Glutamatergic neuron (in vitro differentiated cells): ENCODE data around the gene KCNQ1. TPM values are rescaled to one million over a fixed set of nuclear protein-coding genes. Genes with fewer than 3 reads are reported as not detected.
A peak's percentile ranks its signal among the peaks of the same experiment; 100 is the strongest.

ENCODE experiments used
- DNase-seq: peaks from one replicate; pipeline ENCODE4 v3.0.0; 2022
- H3K27ac Mint-ChIP-seq: one replicate; pipeline ENCODE4 v1.8.0; 2020; ENCODE audit warnings: mild to moderate bottlenecking, mixed read lengths, inconsistent platforms; ENCODE audit not compliant: unreplicated experiment
- H3K27me3 Mint-ChIP-seq: one replicate; pipeline ENCODE4 v1.8.0; 2020; ENCODE audit warnings: mild to moderate bottlenecking, moderate library complexity, mixed read lengths, inconsistent platforms; ENCODE audit not compliant: unreplicated experiment
- H3K36me3 Mint-ChIP-seq: one replicate; pipeline ENCODE4 v1.8.0; 2020; ENCODE audit warnings: mild to moderate bottlenecking, mixed read lengths, inconsistent platforms; ENCODE audit not compliant: unreplicated experiment
- H3K4me1 Mint-ChIP-seq: one replicate; pipeline ENCODE4 v1.8.0; 2020; ENCODE audit warnings: mild to moderate bottlenecking, low read depth, mixed read lengths, inconsistent platforms; ENCODE audit not compliant: unreplicated experiment
- H3K4me3 Mint-ChIP-seq: one replicate; pipeline ENCODE4 v1.8.0; 2020; ENCODE audit warnings: mild to moderate bottlenecking, mixed read lengths, inconsistent platforms; ENCODE audit not compliant: unreplicated experiment
- H3K9me3 Mint-ChIP-seq: one replicate; pipeline ENCODE4 v1.8.0; 2020; ENCODE audit warnings: mild to moderate bottlenecking, moderate library complexity, mixed read lengths, inconsistent platforms; ENCODE audit not compliant: unreplicated experiment
- total RNA-seq: library from RNA; stranded (reverse); fragmentation: NEBNext Ultra II Directional; extraction: Animal tissue kit (Norgen Biotek cat#: 25700); gene quantifications from one replicate; pipeline ENCODE4 v1.2.1, GENCODE V29; 2021; ENCODE audit not compliant: unreplicated experiment
- TF ChIP-seq, protein P1 (sequence below): fragments of 200-600 bp; sonication (generic); IDR thresholded peaks from one replicate; pipeline ENCODE4 v1.5.0; 2021; ENCODE audit not compliant: partially characterized antibody, unreplicated experiment

The KCNQ1 gene
- total RNA-seq, 1 donor from 2014 or later = 0.44 TPM

DNA sequence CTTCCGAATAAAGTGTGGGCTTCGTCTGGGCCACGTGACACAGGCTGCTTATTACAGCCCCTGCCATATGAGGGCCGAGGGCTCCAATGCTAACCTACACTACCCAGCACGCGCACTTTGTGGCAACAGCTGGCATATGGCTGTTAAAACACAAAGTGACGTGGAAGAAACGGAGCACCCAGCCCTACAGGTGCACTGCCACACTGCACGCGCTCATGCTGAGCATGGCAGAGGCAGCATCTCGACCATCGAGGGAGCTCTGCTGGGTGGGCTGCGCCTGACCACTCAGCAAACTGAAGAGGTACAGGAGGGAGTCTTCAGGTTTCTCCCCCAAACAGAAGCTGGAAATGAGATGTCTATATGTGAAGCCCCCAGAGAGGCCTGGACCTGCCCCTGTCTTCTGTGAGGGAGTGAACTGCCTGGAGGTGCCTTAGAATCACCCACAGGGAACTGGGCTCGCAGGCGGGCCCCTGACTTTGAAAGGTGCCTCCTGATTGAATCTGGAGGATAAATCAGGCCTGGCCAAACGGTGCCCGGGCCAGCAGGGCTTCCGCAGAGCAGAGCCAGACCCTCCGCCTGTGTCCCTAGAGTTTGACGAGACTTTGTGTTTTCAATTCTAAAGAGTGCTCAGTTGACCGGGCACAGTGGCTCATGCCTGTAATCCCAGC is 26.0 kb upstream of the KCNQ1 start:
- TF ChIP-seq, protein P1, sequence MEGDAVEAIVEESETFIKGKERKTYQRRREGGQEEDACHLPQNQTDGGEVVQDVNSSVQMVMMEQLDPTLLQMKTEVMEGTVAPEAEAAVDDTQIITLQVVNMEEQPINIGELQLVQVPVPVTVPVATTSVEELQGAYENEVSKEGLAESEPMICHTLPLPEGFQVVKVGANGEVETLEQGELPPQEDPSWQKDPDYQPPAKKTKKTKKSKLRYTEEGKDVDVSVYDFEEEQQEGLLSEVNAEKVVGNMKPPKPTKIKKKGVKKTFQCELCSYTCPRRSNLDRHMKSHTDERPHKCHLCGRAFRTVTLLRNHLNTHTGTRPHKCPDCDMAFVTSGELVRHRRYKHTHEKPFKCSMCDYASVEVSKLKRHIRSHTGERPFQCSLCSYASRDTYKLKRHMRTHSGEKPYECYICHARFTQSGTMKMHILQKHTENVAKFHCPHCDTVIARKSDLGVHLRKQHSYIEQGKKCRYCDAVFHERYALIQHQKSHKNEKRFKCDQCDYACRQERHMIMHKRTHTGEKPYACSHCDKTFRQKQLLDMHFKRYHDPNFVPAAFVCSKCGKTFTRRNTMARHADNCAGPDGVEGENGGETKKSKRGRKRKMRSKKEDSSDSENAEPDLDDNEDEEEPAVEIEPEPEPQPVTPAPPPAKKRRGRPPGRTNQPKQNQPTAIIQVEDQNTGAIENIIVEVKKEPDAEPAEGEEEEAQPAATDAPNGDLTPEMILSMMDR = no peak
- H3K4me1 Mint-ChIP-seq = no peaks in the 10 kb centered on the region
- peaks cover 2% of the 10 kb centered on the region for H3K27me3 Mint-ChIP-seq
- peaks cover 3% of the 10 kb centered on the region for H3K9me3 Mint-ChIP-seq
- H3K27ac Mint-ChIP-seq = no peak overlapping the region
- no peak for DNase-seq
- no peak overlapping the region for H3K4me3 Mint-ChIP-seq
- H3K36me3 Mint-ChIP-seq = no peaks in the 10 kb centered on the region

DNA sequence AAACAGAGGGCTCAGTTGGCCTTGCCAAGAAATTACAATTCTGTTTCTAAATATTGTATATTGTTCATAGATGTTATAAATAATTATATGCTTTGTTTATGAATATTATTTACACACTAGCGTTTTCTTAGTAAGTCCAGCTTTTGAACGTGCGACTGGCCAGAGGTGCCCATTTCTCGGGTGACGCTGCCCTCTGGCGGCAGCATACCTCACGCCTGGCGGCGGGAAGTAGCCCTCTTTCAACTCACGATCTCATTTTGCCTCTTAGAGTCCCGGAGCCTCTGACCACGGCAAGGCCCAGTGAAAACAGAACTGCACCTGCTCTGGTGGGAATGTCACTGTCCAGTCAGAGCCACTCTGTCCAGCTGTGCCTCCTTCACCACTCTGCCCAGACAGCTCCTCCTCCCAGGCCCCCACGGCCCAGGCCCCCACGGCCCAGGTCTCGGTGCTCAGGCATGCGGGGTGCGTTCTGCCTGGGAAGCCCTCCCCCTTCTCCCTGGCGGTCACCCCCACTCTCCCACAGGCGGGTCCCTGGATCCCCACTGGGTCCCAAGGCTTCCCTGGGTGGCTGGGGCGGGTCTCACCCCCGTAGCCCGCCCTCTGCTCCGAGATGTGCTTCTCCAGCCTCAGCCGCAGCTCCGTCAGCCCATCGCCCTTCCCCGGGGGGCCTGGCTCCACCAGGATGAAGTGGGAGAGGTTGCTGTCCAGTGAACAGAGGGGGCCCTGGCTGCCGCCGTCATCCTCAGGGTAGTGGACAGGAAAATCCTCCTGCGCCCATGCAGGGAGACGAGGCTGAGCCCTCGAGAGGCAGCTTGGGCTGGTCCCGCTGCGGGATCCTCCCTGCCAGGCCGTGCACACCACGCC is 24.9 kb upstream of the KCNQ1 start:
- TF ChIP-seq, protein P1 = peak; percentile 74
- Mint-ChIP-seq H3K4me1 (no peaks in the 10 kb centered on the region), H3K4me3 (no peak overlapping the region), H3K9me3 (peaks cover 5% of the 10 kb centered on the region), H3K36me3 (no peaks in the 10 kb centered on the region), H3K27ac (no peak overlapping the region), H3K27me3 (peaks cover 2% of the 10 kb centered on the region)
- peak; percentile 87 for DNase-seq

DNA sequence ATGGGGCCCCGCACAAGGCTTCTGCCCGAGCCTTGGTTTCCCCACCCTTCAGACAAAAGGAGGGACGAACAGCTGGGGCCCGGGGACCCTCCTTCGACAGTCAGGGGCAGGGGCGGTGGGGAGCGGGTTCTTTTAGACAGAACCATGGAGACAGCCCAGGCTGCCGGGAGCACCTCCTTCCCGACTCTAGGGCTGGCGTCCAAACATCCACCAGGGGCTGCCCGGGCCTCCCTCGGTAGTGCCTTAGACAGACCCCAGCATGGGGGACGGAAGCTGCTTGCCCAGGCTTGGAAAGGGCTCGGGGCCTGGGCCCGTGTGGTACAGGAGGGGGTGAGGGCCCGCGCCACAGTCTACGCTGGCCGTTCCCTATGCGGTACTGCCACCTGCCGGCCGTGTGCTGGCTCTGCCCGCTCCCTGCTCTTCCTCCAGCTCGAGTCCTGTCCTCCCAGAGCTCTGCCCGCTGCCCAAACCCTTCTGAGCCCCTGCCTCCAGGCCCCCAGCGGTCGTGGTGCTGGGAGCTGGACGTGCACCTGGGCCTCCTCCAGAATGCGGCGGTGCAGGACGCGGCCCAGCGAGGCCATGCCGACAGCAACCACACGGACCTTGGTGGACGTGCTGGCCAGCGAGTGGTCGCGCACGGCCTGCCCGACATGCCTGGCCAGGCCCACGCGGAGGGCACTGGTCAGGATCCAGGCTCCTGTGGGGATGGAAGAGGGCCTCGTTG is 24.1 kb upstream of the KCNQ1 start:
- DNase-seq = peak; percentile 80
- Mint-ChIP-seq H3K27ac (no peak overlapping the region), H3K4me1 (no peaks in the 10 kb centered on the region), H3K27me3 (peaks cover 2% of the 10 kb centered on the region), H3K4me3 (no peak overlapping the region), H3K36me3 (no peaks in the 10 kb centered on the region), H3K9me3 (peaks cover 5% of the 10 kb centered on the region)
- TF ChIP-seq, protein P1 = peak; percentile 84

DNA sequence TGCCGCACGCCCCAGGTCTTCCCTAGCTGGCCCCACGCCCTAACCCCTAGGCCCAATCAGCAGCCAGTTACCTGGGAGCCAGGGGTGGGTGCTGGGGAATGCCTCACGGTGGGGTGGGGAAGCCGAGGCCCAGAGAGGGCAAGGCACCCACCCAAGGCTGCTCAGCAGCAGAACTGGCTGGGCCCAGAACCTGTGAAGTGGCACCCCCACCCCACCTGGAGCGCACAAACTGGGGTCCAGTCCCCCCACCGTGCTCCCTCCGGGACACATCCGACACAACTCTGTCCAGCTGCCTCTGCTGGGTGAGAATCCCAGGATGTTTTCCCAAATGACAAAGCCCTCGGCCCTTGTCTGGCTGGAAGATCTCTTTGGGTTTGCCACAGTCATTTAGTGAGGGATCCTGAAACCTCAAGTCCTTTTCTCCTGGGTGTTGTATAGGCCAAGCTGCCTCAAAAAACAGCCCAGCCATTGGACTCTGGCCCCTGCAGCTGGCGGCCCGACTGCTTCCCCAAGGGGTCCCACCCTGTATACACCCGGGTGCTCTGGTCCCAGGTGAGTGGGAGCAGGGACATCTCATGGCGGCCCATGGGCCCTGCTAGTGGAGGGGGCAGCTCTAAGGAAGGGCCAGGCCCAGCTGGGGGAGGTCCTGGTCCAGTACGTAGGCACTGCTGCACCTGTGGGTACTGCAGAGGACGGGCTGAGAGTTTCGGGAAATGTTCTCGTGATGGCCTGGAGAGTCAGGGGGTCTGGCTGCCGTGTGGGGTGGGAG is 23.4 kb upstream of the KCNQ1 start:
- DNase-seq = peak; percentile 15
- no peak overlapping the region for H3K27ac Mint-ChIP-seq
- peaks cover 7% of the 10 kb centered on the region for H3K9me3 Mint-ChIP-seq
- no peaks in the 10 kb centered on the region for H3K4me1 Mint-ChIP-seq
- H3K36me3 Mint-ChIP-seq = no peaks in the 10 kb centered on the region
- TF ChIP-seq, protein P1 = no peak
- H3K4me3 Mint-ChIP-seq = no peak overlapping the region
- peaks cover 2% of the 10 kb centered on the region for H3K27me3 Mint-ChIP-seq
